GM13976 (cell line): Measurements from ENCODE around the gene CADM4.

Source experiments
- DNase-seq: peaks from one replicate; pipeline ENCODE4 v3.0.0; 2012; ENCODE audit warnings: low spot score
- in situ Hi-C: fragments of 300-500 bp; cut with MboI; formaldehyde crosslinking; loops from one replicate; pipeline ENCODE4 v1.12.0; 2022; ENCODE audit warnings: low sequenced_read_pairs, mixed read lengths, inconsistent platforms; ENCODE audit not compliant: unreplicated experiment
- TF ChIP-seq, protein P1 (sequence below): IDR thresholded peaks from 2 replicates; pipeline ENCODE4 v1.5.1; 2012; ENCODE audit warnings: borderline replicate concordance, mild to moderate bottlenecking; ENCODE audit not compliant: insufficient read depth; ENCODE audit errors: extremely low read depth, missing control alignments, control extremely low read depth

The CADM4 gene

GRCh38 chr19:43674596-43674995, 34.9 kb upstream of the CADM4 start:
- TF ChIP-seq, protein P1, sequence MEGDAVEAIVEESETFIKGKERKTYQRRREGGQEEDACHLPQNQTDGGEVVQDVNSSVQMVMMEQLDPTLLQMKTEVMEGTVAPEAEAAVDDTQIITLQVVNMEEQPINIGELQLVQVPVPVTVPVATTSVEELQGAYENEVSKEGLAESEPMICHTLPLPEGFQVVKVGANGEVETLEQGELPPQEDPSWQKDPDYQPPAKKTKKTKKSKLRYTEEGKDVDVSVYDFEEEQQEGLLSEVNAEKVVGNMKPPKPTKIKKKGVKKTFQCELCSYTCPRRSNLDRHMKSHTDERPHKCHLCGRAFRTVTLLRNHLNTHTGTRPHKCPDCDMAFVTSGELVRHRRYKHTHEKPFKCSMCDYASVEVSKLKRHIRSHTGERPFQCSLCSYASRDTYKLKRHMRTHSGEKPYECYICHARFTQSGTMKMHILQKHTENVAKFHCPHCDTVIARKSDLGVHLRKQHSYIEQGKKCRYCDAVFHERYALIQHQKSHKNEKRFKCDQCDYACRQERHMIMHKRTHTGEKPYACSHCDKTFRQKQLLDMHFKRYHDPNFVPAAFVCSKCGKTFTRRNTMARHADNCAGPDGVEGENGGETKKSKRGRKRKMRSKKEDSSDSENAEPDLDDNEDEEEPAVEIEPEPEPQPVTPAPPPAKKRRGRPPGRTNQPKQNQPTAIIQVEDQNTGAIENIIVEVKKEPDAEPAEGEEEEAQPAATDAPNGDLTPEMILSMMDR = no peak
- in situ Hi-C loops = no loop called here
- DNase-seq = no peak

DNA sequence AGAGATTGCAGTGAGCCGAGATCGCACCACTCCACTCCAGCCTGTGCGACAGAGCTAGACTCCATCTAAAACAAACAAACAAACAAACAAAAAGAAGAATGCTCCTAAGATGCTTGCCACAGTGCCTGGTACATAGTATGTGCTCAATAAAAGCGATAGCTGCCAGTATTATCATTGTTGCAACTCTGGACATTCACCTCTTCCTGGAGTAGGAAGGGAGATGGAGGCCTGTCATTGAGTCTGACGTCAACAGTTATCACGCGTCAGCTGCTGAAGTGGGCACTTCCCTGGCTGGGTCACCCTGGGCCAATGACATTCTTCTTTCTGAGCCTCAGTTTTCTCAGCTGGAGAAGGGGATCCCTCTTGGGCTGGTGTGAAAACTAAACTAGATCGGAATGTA, 34.5 kb upstream of the CADM4 start:
- TF ChIP-seq, protein P1 = no peak
- no peak for DNase-seq
- in situ Hi-C loops = no loop called here

DNA sequence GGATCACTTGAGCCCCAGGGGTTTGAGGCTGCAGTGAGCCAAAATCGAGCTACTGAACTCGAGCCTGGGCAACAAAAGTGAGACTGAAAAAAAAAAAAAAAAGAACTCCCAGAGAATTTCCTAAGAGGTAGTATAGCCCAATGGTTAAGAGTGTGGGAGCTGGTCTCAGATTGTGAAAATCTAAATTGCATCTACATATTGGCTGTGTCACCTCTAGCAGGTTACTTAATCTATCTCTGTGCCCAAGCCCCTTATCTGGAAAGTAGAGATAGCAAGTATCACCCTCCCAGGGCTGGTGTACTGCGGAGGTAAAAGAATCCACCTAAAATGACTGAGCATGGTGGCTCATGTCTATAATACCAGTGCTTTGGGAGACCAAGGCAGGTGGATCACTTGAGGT, 34.0 kb upstream of the CADM4 start:
- no peak for DNase-seq
- in situ Hi-C loops = no loop called here
- TF ChIP-seq, protein P1 = no peak

GRCh38 chr19:43672061-43672679, 32.5 kb upstream of the CADM4 start:
- in situ Hi-C loops = no loop called here
- DNase-seq = no peak
- TF ChIP-seq, protein P1 = no peak

DNA sequence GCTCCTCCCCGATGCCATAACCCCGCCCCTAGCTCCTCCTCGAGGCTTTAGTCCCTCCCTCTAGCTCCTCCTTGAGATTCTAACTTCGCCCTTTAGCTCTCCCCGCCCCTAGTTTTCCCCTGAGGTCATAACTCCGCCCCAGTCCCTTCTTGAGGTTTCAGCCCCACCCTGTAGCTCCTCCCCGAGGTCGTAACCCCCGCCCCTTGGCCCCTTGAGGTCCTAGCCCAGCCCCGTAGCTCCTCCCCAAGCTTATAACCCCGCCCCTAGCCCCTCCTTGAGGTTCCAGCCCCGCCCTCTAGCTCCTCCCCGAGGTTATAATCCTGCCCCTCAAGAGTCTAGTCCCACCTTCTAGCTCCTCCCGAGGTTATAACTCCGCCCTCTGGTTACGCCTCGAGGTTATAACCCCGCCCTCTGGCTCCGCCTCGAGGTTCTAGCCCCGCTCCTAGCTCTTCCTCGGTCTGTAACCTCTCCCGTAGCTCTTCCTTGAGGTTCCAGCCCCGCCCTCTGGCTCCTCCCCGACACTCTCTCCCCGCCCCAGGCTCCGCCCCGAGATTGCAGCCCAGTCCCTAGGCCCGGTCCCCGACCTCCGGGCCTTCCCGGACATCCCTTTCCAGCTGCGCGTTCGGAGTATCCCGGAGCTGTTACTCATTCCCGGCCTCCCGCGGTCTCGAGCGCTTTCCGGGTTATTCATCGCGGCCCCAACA, 28.9 kb upstream of the CADM4 start:
- DNase-seq = peak; percentile 98
- in situ Hi-C loops = no loop called here
- TF ChIP-seq, protein P1 = no peak

- TF ChIP-seq, protein P1 = no peak
- in situ Hi-C loops = no loop called here
- no peak for DNase-seq
Measured at GRCh38 chr19:43667876-43668405, 28.3 kb upstream of the CADM4 start.
